Stimulated activated memory B cell treated with anti-CD40 and anti-IgM and Interleukin-4, amounts not matched to agents 10 μg/mL and 1 μg/mL and 100 μg/mL, for 72 hours (primary cell): ENCODE results near the gene NFASC.

ENCODE experiments used
- ATAC-seq: fragments of 150-1000 bp; cut with Tn5 transposase; 2 replicates; pipeline ENCODE4 v1.10.0; 2021
- H3K27ac Mint-ChIP-seq: one replicate; pipeline ENCODE4 v1.8.0; 2022; ENCODE audit warnings: mild to moderate bottlenecking, mixed read lengths
- H3K27me3 Mint-ChIP-seq: one replicate; pipeline ENCODE4 v1.8.0; 2022; ENCODE audit warnings: mixed read lengths
- H3K36me3 Mint-ChIP-seq: one replicate; pipeline ENCODE4 v1.8.0; 2022; ENCODE audit warnings: mixed read lengths
- H3K4me1 Mint-ChIP-seq: one replicate; pipeline ENCODE4 v1.8.0; 2022; ENCODE audit warnings: mixed read lengths
- H3K4me3 Mint-ChIP-seq: one replicate; pipeline ENCODE4 v1.8.0; 2022; ENCODE audit warnings: mild to moderate bottlenecking, moderate library complexity, mixed read lengths
- H3K9me3 Mint-ChIP-seq: one replicate; pipeline ENCODE4 v1.8.0; 2022; ENCODE audit warnings: mixed read lengths

NFASC gene

DNA sequence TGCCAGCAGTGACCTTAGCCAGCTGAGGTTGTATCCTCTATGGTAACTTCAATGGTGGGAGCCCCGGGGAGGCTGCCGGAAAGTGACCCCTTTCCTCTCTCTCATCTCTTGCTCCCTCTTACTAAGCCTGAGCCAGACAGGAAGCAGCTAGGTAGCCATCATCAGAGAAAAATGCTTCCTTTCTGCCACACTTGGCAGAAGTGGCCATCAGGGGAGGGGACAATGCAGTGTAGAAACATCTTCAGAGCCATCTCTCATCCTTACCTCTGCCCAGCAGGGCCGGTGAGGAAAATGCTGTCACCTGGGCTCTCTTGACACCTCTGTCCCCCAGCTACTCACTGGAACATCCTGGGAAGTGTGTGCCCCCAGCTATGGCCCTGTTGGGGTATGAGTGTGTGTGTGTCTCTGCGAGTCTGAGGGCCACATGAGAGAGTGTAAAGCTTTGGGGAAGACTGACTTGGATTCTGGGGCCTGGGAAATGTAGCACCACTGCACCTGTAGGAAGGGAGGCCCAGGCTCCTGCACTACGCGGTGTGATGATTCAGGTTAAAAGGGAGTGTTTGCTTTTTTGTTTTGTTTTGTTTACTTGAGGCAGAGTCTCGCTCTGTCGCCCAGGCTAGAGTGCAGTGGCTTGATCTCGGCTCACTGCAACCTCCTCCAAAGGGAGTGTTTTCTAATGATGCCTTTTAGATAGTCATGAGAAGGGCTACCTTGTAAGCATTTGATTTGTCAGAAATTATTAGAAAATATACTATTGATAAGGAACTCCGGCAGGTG, 123.6 kb downstream of the NFASC start:
- Mint-ChIP-seq H3K27me3 (peaks cover 12% of the 10 kb centered on the region), H3K4me1 (peaks cover 25% of the 10 kb centered on the region), H3K27ac (no peak overlapping the region)

DNA sequence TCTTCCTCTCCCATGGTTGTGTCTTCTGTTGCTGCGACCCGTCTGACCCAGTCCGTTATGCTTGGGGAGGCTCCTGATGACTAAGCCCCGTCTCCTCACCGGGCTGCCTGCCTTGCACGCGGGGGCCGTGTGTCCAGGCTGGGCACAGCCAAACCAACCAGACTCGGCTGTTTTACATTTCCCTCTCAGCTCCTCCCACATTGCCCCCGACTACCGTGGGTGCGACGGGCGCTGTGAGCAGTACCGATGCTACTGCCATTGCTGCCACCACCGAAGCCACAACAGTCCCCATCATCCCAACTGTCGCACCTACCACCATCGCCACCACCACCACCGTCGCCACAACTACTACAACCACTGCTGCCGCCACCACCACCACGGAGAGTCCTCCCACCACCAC, 126.3 kb downstream of the NFASC start:
- H3K27ac Mint-ChIP-seq, result no peak overlapping the region
- no peaks in the 10 kb centered on the region for H3K9me3 Mint-ChIP-seq
- H3K36me3 Mint-ChIP-seq, result no peaks in the 10 kb centered on the region
- H3K27me3 Mint-ChIP-seq, result peaks cover 24% of the 10 kb centered on the region
- no peak overlapping the region for H3K4me3 Mint-ChIP-seq
- no peak for ATAC-seq
- H3K4me1 Mint-ChIP-seq, result peaks cover 13% of the 10 kb centered on the region

More for the DNA sequence above, 123.6 kb downstream of the NFASC start:
- no peak overlapping the region for H3K4me3 Mint-ChIP-seq
- no peak for ATAC-seq
- no peaks in the 10 kb centered on the region for H3K9me3 Mint-ChIP-seq
- H3K36me3 Mint-ChIP-seq, result no peaks in the 10 kb centered on the region

- H3K27me3 Mint-ChIP-seq, result peaks cover 24% of the 10 kb centered on the region
- no peaks in the 10 kb centered on the region for H3K9me3 Mint-ChIP-seq
- no peaks in the 10 kb centered on the region for H3K36me3 Mint-ChIP-seq
- peaks cover 5% of the 10 kb centered on the region for H3K4me1 Mint-ChIP-seq
- H3K27ac Mint-ChIP-seq, result no peak overlapping the region
- no peak overlapping the region for H3K4me3 Mint-ChIP-seq
- ATAC-seq, result no peak
Observed at GRCh38 chr1:204997591-204998355, 127.1 kb downstream of the NFASC start.

DNA sequence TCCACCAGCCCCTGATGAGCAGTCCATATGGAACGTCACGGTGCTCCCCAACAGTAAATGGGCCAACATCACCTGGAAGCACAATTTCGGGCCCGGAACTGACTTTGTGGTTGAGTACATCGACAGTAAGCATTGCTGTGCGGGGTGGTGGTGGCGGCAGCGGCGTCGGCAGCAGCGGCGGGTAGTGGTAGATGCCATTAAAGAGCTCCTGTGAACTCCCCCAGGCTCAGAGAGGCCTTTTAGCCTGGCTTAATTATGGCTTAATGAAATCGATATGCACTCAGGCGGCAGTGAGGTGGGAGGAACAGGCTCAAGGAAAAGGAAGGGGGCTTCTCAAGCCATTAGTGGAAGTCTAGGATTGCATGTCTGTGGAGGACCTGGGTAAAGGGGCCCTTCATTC, 130.5 kb downstream of the NFASC start:
- no peak for ATAC-seq
- Mint-ChIP-seq H3K4me1 (no peaks in the 10 kb centered on the region), H3K36me3 (no peaks in the 10 kb centered on the region), H3K4me3 (no peak overlapping the region), H3K27ac (no peak overlapping the region), H3K9me3 (no peaks in the 10 kb centered on the region), H3K27me3 (peaks cover 51% of the 10 kb centered on the region)

DNA sequence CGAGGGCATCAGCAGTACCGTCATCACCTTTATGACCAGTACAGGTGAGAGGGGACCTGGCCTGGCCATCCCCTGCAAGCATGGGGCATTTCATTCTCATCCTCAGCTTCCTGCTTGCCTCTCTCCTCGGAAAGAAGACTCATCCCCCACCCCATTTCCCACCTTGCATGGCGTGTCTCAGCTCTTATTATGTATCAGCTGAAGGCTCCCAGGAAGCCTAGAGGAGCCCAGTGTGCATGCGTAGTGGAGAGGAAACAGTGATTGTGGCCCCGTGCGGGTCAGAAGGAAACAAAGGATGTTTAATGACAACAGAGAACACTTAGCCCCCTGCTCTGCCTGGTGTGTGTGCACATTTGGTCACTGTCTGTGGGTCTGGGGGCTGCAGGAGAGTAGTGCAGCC, 132.0 kb downstream of the NFASC start:
- Mint-ChIP-seq H3K27ac (no peak overlapping the region), H3K27me3 (peaks cover 53% of the 10 kb centered on the region), H3K36me3 (no peaks in the 10 kb centered on the region), H3K4me3 (no peak overlapping the region), H3K9me3 (no peaks in the 10 kb centered on the region), H3K4me1 (no peaks in the 10 kb centered on the region)
- no peak for ATAC-seq

- H3K36me3 Mint-ChIP-seq, result no peaks in the 10 kb centered on the region
- no peaks in the 10 kb centered on the region for H3K9me3 Mint-ChIP-seq
- no peaks in the 10 kb centered on the region for H3K4me1 Mint-ChIP-seq
- peaks cover 50% of the 10 kb centered on the region for H3K27me3 Mint-ChIP-seq
- H3K27ac Mint-ChIP-seq, result no peak overlapping the region
- no peak overlapping the region for H3K4me3 Mint-ChIP-seq
- no peak for ATAC-seq
Observed at GRCh38 chr1:205003358-205004131, 132.9 kb downstream of the NFASC start.

- no peaks in the 10 kb centered on the region for H3K4me1 Mint-ChIP-seq
- no peaks in the 10 kb centered on the region for H3K9me3 Mint-ChIP-seq
- peaks cover 50% of the 10 kb centered on the region for H3K27me3 Mint-ChIP-seq
- no peak overlapping the region for H3K4me3 Mint-ChIP-seq
- no peak for ATAC-seq
- H3K36me3 Mint-ChIP-seq, result no peaks in the 10 kb centered on the region
- no peak overlapping the region for H3K27ac Mint-ChIP-seq
Observed at GRCh38 chr1:205004351-205004750, 133.7 kb downstream of the NFASC start.

- no peak overlapping the region for H3K27ac Mint-ChIP-seq
- H3K4me3 Mint-ChIP-seq, result no peak overlapping the region
- no peaks in the 10 kb centered on the region for H3K4me1 Mint-ChIP-seq
Observed at GRCh38 chr1:205008896-205009295, 138.2 kb downstream of the NFASC start.

DNA sequence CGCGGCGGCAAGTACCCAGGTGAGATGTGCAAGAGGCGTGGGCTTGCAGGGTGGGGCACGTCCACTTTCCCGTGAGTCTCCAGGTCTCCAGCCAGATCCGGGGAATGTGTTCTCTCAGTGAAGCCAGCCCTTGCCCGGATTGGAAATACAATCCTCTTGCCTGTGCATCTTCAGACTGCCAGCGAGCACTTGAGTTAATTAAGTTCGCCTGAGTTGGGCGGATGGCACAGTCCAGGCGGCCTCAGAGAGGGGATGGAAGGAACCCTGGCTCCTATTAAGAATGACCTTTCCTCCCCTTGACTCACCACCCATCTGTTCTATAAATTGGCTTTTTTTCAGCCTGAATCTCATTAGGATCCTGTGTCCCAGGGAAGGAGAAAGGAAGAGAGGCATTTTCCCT, 139.0 kb downstream of the NFASC start:
- H3K36me3 Mint-ChIP-seq, result no peaks in the 10 kb centered on the region
- H3K4me3 Mint-ChIP-seq, result no peak overlapping the region
- H3K27ac Mint-ChIP-seq, result no peak overlapping the region
- H3K9me3 Mint-ChIP-seq, result no peaks in the 10 kb centered on the region
- no peak for ATAC-seq
- H3K27me3 Mint-ChIP-seq, result peaks cover 18% of the 10 kb centered on the region
- H3K4me1 Mint-ChIP-seq, result no peaks in the 10 kb centered on the region

More at GRCh38 chr1:205008896-205009295, 138.2 kb downstream of the NFASC start:
- Mint-ChIP-seq H3K9me3 (no peaks in the 10 kb centered on the region), H3K36me3 (no peaks in the 10 kb centered on the region), H3K27me3 (peaks cover 26% of the 10 kb centered on the region)
- ATAC-seq, result no peak

DNA sequence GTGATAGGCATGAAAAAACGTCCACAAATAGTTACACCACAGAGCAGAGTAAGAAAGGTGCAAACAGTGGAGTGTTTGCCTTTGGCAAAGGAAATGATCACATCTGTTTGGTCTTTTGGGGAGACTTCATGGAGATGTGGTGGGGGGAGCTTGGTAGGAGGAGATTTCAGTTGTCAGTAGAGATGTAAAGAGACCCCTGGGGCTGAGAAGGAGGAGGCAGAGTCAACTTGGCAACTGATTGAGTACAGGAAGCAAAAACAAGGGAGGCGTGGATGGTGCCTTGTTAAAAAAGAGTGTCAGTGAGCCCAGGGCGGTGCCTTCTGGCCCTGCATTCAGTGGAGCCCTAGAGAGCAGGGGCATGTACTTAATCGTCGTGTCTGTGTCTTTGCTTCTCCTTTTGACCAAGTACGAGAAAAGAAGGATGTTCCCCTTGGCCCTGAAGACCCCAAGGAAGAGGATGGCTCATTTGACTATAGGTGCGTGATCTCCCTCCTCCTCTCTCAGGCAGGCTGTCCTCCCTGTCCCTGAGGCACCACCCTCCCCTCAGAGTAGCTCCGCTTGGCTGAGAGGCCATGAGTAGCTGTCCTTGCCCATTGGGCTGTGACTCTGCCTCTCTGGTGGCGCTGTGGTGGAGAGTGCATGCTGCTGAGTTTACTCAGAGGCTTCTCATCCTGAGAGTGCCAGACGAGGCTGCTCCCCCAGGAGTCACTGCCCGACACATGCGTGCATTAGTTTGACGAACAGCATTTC, 141.9 kb downstream of the NFASC start:
- no peaks in the 10 kb centered on the region for H3K36me3 Mint-ChIP-seq
- ATAC-seq, result no peak
- no peaks in the 10 kb centered on the region for H3K4me1 Mint-ChIP-seq
- H3K27me3 Mint-ChIP-seq, result peaks cover 10% of the 10 kb centered on the region
- no peak overlapping the region for H3K27ac Mint-ChIP-seq
- no peaks in the 10 kb centered on the region for H3K9me3 Mint-ChIP-seq
- H3K4me3 Mint-ChIP-seq, result no peak overlapping the region

DNA sequence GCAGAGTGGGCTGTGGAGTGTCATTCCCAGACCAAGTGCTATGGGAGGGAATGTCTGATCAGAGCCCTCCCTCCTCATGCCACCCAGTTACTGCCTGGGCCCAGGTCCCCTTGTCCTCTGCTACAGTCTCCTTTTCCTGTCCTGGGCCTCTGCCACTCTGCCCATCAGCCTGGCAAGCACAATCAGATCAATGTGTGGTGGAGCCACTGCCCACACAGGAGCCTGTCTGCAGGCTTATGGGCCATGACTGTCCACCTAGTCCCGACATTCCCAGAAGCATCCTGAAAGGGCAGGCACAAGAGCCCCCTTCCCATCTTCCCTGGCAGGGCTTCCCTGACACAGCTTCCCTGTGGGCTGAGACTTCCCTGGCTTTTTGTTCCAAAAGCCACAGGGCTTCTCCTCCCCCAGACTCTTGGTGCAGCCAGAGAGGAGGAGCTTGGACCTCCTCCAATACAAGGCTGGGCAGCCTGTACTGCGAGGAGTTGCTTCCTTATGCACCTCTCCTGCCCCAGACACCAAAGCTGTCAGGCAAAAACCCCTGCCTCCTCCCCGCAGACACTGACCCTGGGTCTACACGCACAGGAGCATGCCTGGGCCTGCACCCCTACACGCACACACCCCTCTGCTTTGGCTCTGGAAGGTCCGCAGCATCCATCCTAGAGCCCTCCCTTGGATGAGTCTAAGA, 143.2 kb downstream of the NFASC start:
- no peaks in the 10 kb centered on the region for H3K9me3 Mint-ChIP-seq
- no peaks in the 10 kb centered on the region for H3K4me1 Mint-ChIP-seq
- H3K36me3 Mint-ChIP-seq, result no peaks in the 10 kb centered on the region
- H3K27me3 Mint-ChIP-seq, result peaks cover 11% of the 10 kb centered on the region
- no peak overlapping the region for H3K4me3 Mint-ChIP-seq
- H3K27ac Mint-ChIP-seq, result no peak overlapping the region
- no peak for ATAC-seq

DNA sequence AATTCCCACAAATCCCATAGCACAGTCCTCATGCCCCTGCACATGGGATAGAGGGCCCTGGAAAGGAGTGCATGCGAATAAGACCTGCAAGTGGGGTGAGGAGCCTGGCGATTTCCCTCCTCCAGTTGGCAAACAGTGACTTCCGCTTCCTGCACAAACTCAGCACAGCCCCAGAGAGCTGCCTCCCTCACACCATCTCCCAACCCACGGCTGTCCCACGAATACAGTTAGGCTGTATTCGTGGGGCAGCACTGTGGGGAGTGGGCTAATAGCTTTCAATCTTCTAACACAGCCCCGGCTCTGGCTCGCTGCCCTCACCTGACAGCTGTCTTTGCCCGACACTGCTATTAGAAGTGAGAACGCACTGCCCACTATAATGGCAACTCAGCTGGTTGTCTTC, 144.1 kb downstream of the NFASC start:
- H3K4me3 Mint-ChIP-seq, result no peak overlapping the region
- H3K9me3 Mint-ChIP-seq, result no peaks in the 10 kb centered on the region
- peaks cover 16% of the 10 kb centered on the region for H3K27me3 Mint-ChIP-seq
- no peak overlapping the region for H3K27ac Mint-ChIP-seq
- no peak for ATAC-seq
- H3K36me3 Mint-ChIP-seq, result no peaks in the 10 kb centered on the region
- H3K4me1 Mint-ChIP-seq, result no peaks in the 10 kb centered on the region

DNA sequence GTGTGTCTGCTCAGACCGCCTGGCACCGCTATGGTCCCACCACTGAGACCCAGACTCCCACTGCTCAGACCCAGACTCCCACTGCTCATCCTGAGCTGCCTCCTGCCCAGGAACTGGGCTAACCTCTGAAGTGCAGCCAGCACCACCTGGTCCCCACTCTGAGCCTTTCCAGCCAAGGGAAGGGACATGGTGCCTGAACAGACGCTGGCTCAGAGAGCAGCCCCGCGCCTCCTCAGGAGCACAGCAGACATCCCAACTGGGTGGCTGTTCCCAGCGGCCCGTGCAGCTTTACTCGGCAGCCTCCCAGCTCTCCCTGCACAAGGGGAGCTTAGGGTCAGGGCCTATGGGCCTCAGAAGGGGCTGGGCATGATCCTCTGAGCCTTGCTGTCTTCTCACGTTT, 144.6 kb downstream of the NFASC start:
- Mint-ChIP-seq H3K4me3 (no peak overlapping the region), H3K27me3 (peaks cover 21% of the 10 kb centered on the region), H3K36me3 (no peaks in the 10 kb centered on the region), H3K27ac (no peak overlapping the region), H3K9me3 (no peaks in the 10 kb centered on the region), H3K4me1 (no peaks in the 10 kb centered on the region)
- ATAC-seq, result no peak

DNA sequence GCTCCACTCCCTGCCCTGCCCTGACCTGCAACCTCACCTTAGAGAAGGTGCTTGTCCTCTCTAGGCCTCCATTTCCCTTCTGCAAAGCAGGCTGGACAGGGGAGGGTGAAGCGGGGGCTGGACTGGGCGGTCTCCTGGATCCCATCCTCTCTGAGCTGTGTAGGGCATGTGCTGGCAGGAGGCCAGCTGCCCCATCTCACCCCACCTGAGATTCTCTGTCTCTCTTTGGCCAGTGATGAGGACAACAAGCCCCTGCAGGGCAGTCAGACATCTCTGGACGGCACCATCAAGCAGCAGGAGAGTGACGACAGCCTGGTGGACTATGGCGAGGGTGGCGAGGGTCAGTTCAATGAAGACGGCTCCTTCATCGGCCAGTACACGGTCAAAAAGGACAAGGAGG, 145.4 kb downstream of the NFASC start:
- Mint-ChIP-seq H3K27ac (no peak overlapping the region), H3K36me3 (no peaks in the 10 kb centered on the region), H3K4me1 (no peaks in the 10 kb centered on the region), H3K4me3 (no peak overlapping the region), H3K9me3 (no peaks in the 10 kb centered on the region), H3K27me3 (peaks cover 29% of the 10 kb centered on the region)
- ATAC-seq, result no peak
